Tibial artery (tissue), 4 donors: ENCODE data around the gene GALNT10.

Experiments used
- DNase-seq, 2 donors: peaks; one replicate each; pipeline ENCODE4 v3.0.0-alpha.2; 2019
- H3K27ac ChIP-seq, 2 donors: fragments of 200-600 bp; sonication (generic) in 1 of 2; 1 replicate in 1 of 2; 2 replicates in 1 of 2; pipeline ENCODE4 v1.5.1; 2018 to 2019; ENCODE audit warnings: mild to moderate bottlenecking in 1 of 2
- H3K27me3 ChIP-seq, 2 donors: fragments of 200-600 bp; sonication (generic) in 1 of 2; one replicate each; pipeline versions ENCODE4 v1.5.1 to v1.6.0; 2016 to 2019
- H3K36me3 ChIP-seq, 3 donors: fragments of 200-600 bp; sonication (generic) in 2 of 3; one replicate each; pipeline ENCODE4 v1.5.1; 2016 to 2019; ENCODE audit warnings: mild to moderate bottlenecking in 2 of 3
- H3K4me1 ChIP-seq, 4 donors: fragments of 200-600 bp; sonication (generic) in 2 of 4; 1 replicate in 3 of 4; 2 replicates in 1 of 4; pipeline ENCODE4 v1.5.1; 2016 to 2019
- H3K4me3 ChIP-seq, 2 donors: fragments of 200-600 bp; sonication (generic) in 1 of 2; 1 replicate in 1 of 2; 2 replicates in 1 of 2; pipeline ENCODE4 v1.5.1; 2018 to 2019; ENCODE audit warnings: mild to moderate bottlenecking in 2 of 2
- H3K9me3 ChIP-seq, 3 donors: fragments of 200-600 bp; sonication (generic) in 1 of 3; one replicate each; pipeline ENCODE4 v1.5.1; 2016 to 2019
- CTCF ChIP-seq, 2 experiments: fragments of 200-600 bp in 1 of 2; fragments of 450-650 bp in 1 of 2; IDR thresholded peaks; one replicate each; pipeline ENCODE4 v1.5.1; 2017 to 2019; ENCODE audit warnings: antibody characterized with exemption in 2 of 2, mild to moderate bottlenecking in 1 of 2, moderate library complexity in 1 of 2
- intact Hi-C: fragments of 100-400 bp; cut with DNase I; formaldehyde crosslinking; loops from one replicate; pipeline ENCODE4 v1.15.0; 2023; ENCODE audit warnings: low total_unique reads

GALNT10 gene

GRCh38 chr5:154236011-154236410 lies 45.5 kb downstream of the GALNT10 start:
- DNase-seq = no peak
- no peaks in the 10 kb centered on the region for H3K4me1 ChIP-seq
- no peaks in the 10 kb centered on the region for H3K27me3 ChIP-seq
- H3K36me3 ChIP-seq = no peaks in the 10 kb centered on the region
- TF ChIP-seq CTCF (IDR thresholded peaks at IDR 0.05) = no peak
- no peak overlapping the region for H3K27ac ChIP-seq
- intact Hi-C loops = no loop called here
- no peak overlapping the region for H3K4me3 ChIP-seq
- H3K9me3 ChIP-seq = no peaks in the 10 kb centered on the region

- H3K4me1 ChIP-seq = no peaks in the 10 kb centered on the region
- DNase-seq = no peak
- intact Hi-C loops = no loop called here
Observed at GRCh38 chr5:154236536-154237375, 46.2 kb downstream of the GALNT10 start.

GRCh38 chr5:154237376-154237743 lies 46.8 kb downstream of the GALNT10 start:
- no peak for TF ChIP-seq CTCF (IDR thresholded peaks at IDR 0.05)
- Histone ChIP-seq H3K4me3 (no peak overlapping the region), H3K36me3 (no peaks in the 10 kb centered on the region), H3K4me1 (peaks cover 0 to 5% (median 0%) of the 10 kb centered on the region in 4 donors), H3K27ac (no peak overlapping the region), H3K27me3 (no peaks in the 10 kb centered on the region), H3K9me3 (no peaks in the 10 kb centered on the region)
- no peak for DNase-seq
- intact Hi-C loops = no loop called here

More at GRCh38 chr5:154236536-154237375, 46.2 kb downstream of the GALNT10 start:
- no peak overlapping the region for H3K4me3 ChIP-seq
- H3K27me3 ChIP-seq = no peaks in the 10 kb centered on the region
- H3K36me3 ChIP-seq = no peaks in the 10 kb centered on the region
- no peak overlapping the region for H3K27ac ChIP-seq
- TF ChIP-seq CTCF (IDR thresholded peaks at IDR 0.05) = no peak
- no peaks in the 10 kb centered on the region for H3K9me3 ChIP-seq

GRCh38 chr5:154237946-154238345 lies 47.4 kb downstream of the GALNT10 start:
- no peak overlapping the region for H3K4me3 ChIP-seq
- H3K36me3 ChIP-seq = no peaks in the 10 kb centered on the region
- intact Hi-C loops = no loop called here
- H3K27ac ChIP-seq = no peak overlapping the region
- no peak for DNase-seq
- TF ChIP-seq CTCF (IDR thresholded peaks at IDR 0.05) = no peak
- H3K27me3 ChIP-seq = no peaks in the 10 kb centered on the region
- H3K4me1 ChIP-seq = peaks cover 0 to 9% (median 0%) of the 10 kb centered on the region in 4 donors
- H3K9me3 ChIP-seq = no peaks in the 10 kb centered on the region

GRCh38 chr5:154238776-154239481 lies 48.4 kb downstream of the GALNT10 start:
- no peak for DNase-seq
- H3K36me3 ChIP-seq = no peaks in the 10 kb centered on the region
- no peak overlapping the region for H3K4me3 ChIP-seq
- no peaks in the 10 kb centered on the region for H3K9me3 ChIP-seq
- H3K27me3 ChIP-seq = no peaks in the 10 kb centered on the region
- H3K4me1 ChIP-seq = peaks cover 0 to 9% (median 0%) of the 10 kb centered on the region in 4 donors
- H3K27ac ChIP-seq = no peak overlapping the region
- no peak for TF ChIP-seq CTCF (IDR thresholded peaks at IDR 0.05)
- intact Hi-C loops = no loop called here
